ENCODE results near the gene ZSWIM1. TPM values are rescaled to one million over a fixed set of nuclear protein-coding genes. Genes with fewer than 3 reads are reported as not detected.
A peak's percentile ranks its signal among the peaks of the same experiment; 100 is the strongest.

The ZSWIM1 gene
- total RNA-seq = 11.9 TPM
- long read RNA-seq = 0 reads

DNA sequence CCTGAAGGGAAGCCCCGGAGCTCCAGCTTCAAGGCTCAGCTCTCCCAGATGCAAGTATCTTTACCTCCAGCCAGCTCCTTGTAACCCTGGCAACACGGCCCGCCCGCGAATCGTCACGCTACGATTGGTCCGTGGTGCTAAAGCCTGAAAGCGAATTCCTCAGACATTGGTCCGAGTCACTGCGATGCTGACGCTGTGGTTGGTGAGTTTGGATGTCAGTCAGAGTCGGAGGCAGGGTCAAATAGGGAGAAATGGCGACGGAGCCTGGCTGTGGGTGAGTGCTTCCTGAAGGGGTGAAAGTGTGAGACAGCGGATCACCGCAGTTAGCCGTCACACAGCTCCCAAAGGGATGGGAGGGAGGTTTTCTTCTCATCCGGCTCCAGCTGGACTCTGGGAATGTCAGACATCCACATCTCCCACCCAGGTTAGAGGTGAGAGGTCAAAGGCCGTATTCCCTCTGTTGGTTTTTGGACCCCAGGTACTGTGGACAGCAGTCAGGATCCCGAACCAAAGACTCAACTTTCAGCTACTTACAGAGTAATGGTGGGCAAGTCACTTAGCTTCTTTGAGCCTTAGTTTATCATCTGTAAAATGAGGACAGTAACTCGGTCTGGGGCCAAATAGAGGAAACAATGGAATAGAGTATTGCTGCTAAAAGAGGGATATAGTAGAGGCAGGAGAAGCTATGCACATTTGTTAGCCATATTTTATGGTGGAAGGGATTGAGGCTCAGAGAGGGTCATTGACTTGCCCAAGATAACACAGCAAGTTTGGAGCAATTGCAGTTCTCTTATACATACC is at the start of gene ZSWIM1:
ZSWIM1 (plus strand) TSS at position 240 of the 801 bp plus-strand sequence. CDS start 1,366 bp downstream, outside the sequence.
- ATAC-seq (peak; percentile 95), DNase-seq (peak; percentile 99)
- intact Hi-C loops (cut with micrococcal nuclease) = no loop called here

DNA sequence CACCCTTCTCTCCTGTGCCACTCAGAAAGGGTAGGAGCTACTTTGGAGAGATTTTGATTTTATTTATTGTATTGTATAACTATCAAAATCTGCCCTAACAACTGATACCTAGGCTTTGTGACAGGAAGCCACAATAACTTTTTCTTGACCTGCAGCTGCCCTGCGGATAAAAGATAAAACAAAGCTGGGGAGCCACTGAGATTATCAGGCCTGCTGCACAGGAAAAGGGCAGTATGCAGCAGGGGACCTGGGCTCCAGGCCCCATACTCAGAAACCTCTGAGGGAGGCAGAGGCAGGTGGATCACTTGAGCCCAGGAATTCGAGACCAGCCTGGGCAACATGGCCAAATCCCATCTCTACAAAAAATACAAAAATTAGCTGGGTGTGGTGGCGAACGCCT is 48.4 kb upstream of the ZSWIM1 start:
- ATAC-seq = no peak
- intact Hi-C loops (cut with micrococcal nuclease) = no loop called here
- DNase-seq = no peak

DNA sequence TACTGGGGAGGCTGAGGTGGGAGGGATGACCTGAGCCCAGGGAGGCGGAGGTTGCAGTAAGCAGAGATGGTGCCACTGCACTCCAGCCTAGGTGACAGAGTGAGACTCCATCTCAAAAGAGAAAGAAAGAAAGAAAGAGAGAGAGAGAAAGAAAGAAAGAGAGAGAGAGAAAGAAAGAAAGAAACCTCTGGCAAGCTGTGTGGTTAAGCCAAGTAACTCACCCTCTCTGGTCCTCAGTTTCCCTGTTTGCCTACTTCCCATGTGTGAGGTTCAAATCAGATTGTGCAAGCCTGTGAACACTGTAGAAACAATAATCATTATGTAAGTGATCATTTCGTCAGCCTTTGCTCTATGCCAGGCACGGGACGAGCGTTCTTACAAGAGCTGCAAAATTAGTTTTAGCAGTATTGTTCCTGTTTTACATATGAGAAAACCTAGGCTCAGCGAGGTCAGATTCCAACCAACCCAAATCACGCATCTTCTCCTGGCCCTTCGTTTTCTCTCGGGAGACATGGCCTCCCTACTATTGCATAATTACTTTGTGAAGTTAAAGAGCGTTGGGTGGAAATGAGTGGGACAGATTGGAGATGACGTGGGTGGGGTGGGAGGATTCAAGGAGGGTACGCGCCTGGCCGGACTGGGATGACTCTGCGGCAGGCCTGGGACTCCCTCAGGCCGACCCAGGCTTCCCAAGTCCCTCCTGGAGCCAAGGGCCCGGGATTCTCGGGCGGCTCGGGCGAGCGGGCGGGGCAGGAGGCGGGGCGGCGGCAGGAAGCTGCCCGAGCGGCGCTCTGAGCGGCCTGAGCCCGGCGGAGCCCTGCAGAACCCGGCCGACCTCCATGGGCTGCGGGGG is 47.8 kb upstream of the ZSWIM1 start, which contains the start of gene SNX21:
SNX21 (plus strand) TSS at position 770 of the 853 bp plus-strand sequence. CDS start 121 bp downstream, outside the sequence.
- DNase-seq = peak; percentile 92
- intact Hi-C loops (cut with micrococcal nuclease) = no loop called here
- peak; percentile 89 for ATAC-seq

DNA sequence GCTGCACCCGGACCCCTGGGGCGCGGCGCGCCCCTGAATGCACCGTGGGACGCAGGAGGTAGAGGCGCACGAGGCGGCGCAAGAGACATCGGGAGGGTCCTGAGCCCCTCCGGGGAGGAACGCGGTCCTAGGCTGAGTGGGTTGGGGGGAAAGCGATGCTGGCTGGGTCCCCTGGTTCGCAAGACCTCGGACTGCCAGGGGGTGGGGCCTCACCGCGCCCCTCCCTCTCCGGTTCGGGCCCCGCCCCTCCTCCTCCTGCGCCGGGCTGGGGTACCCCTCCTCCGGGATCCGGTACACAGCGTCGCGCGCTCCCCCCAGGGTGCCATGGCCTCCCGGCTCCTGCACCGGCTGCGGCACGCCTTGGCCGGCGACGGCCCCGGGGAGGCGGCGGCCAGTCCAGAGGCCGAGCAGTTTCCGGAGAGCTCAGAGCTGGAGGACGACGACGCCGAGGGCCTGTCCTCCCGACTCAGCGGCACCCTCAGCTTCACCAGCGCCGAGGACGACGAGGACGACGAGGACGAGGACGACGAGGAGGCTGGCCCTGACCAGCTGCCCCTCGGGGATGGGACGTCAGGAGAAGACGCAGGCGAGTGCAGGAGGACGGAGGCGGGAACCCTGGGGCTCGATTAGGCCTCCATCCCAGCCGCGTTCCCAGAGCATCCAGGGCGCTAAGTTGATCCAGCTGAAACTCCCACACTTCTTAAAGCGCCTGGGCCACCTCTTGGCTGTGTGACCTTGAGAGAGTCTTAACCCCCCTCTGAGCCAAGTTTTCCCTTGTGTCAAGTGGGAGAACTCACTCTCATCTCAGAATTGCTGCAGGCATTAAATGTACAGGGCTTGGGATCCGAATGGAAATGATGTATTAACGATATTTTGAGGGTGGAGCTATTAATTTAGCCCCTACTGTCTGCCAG is 46.9 kb upstream of the ZSWIM1 start:
- DNase-seq (peak; percentile 88), ATAC-seq (peak; percentile 88)
- intact Hi-C loops (cut with micrococcal nuclease) = no loop called here

DNA sequence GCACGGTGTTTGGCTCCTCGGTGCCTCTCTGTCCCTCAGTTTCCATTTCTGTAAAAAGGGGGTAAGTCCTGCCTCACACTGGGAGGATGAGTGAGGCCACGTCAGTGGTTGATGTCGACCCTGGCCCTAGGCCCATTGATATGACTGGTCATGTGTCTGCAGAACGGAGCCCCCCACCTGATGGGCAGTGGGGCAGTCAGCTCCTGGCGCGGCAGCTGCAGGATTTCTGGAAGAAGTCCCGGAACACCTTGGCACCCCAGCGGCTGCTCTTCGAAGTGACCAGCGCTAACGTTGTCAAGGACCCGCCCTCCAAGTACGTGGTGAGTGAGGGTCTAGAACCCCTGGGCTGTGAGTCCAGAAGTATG is 46.2 kb upstream of the ZSWIM1 start:
- intact Hi-C loops (cut with micrococcal nuclease) = no loop called here

DNA sequence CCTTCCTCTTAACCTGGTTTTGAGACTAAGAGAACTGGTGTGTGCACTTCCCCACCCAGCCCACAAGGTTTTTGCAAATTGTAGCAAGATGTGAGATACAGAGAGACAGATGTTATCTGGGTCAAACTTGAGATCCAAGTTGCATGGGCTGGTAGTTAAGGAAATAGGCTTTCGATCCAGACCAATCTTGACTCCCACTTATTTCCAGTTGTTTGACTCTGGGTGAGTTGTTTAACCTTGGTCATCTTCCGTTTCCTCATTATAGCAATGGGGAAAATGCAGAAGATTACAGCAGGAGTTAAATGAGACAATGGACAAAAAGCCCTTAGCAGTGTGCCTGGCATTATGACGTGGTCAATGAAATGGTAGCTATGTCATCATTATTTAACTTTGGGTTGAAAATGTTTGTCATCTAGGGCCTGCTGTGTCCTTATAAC is 45.7 kb upstream of the ZSWIM1 start:
- DNase-seq (no peak), ATAC-seq (no peak)
- intact Hi-C loops (cut with micrococcal nuclease) = no loop called here

More for the DNA sequence above, 46.2 kb upstream of the ZSWIM1 start:
- ATAC-seq = no peak
- peak; percentile 43 for DNase-seq

DNA sequence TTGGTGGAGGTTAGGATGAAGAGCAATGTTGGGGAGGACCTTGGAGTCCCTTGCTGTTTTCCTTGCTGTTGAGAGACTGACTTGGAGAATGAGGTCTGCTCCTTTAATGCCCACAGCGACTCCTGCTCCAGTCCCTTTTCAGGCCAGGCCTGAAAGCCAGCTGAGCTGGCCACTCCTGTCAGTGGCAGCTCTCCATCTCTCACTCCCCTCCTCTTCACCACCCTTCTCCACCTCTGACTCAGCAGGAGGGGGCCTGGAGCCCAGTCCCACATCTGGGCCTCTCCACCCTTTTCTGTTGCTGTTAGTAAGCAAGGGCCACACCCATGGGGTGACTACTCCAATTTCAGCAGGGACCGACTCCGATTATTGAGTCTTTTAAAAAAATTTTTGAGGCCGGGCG is 45.2 kb upstream of the ZSWIM1 start:
- intact Hi-C loops (cut with micrococcal nuclease) = no loop called here
- ATAC-seq (peak; percentile 36), DNase-seq (peak; percentile 64)

DNA sequence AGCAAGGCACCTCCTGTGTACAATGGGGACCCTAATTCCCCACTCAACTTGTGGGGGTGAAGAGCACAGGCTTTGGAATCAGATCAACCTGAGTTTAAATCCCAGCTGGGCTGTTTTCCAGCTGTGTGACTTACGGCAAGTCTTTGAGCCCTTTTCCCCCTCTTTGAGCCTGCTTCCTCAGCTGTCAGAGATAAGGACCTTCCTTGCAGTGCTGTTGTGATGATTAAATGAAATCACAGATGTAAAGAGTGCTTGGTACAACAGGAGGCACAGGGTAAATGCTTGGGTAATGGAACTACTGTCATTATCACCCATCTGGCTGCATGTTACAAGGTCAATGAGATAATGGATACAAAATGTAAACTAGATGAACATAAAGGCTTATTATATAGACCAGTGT is 44.2 kb upstream of the ZSWIM1 start:
- DNase-seq = no peak
- ATAC-seq = no peak
- intact Hi-C loops (cut with micrococcal nuclease) = no loop called here

DNA sequence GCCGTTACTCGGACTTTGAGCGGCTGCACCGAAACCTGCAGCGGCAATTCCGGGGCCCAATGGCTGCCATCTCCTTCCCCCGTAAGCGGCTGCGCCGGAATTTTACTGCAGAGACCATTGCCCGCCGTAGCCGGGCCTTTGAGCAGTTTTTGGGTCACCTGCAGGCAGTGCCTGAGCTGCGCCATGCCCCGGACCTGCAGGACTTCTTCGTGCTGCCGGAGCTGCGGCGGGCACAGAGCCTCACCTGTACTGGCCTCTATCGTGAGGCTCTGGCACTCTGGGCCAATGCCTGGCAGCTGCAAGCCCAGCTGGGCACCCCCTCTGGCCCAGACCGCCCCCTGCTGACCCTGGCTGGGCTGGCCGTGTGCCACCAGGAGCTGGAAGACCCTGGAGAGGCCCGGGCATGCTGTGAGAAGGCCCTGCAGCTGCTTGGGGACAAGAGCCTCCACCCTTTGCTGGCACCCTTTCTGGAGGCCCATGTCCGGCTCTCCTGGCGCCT is 40.3 kb upstream of the ZSWIM1 start:
- intact Hi-C loops (cut with micrococcal nuclease) = no loop called here
- ATAC-seq (no peak), DNase-seq (no peak)

DNA sequence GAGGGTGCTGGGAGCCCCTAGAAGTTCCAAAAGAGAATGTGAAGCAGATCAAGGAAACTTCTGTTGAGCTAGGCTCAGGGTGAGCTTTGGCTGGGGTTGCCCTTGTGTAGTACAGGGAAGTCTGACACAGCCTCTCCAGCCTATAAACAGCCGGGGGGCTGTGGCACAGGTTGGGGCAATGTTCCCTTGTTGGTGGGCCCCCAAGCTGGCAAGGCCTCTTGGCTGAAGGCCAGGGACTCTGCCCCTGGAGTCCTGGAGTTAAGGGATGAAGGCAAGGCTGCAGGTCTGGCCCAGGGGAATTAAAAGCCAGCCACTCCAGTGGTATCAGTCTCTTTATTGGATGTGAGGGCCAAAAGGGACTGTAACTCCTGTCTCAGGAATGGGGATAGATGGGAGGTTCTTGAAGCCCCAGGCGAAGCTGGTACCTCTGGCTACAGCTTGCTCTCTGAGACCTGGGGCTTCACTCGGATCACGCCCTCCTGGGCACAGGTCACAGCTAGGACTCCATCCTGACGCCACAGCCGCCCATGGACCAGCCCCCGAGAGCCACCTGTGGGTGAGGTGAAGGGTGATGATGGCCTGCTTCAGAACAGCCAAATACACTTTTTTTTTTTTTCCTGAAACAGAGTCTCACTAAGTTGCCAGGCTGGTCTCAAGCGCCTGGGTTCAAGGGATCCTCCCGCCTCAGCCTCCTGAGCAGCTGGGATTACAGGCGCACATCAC is 39.5 kb upstream of the ZSWIM1 start:
- intact Hi-C loops (cut with micrococcal nuclease) = no loop called here
- DNase-seq = no peak
- peak; percentile 4 for ATAC-seq

DNA sequence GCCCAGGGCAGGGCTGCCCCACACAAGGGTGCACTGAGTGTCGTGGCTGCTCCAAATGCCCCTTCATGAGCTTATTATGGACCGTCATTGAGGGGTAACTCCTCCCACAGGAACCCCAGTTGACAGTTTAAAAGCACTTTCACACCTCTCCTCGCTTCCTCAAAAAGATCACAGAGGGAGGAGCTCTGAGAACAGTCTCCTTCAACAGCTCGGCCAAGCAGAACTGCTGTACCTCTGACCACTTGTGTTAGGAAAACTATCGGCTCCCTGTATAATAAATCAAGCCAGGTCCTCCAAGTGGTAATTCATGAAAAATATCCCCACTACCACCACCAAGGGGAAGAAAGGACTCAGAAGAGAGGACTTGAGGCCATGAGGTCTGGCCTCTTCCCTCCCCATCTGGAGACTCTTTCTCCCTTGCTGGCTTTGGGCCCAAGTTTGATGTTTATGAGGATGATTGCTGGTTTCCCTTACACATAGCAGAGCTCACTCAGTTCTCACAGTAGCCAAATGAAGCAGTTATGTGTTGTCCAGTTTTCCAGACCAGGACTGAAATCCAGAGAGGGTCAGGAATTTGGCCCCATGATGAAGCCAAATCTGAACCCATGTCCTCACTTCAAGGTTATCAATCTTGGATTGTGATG is 38.7 kb upstream of the ZSWIM1 start:
- DNase-seq = no peak
- ATAC-seq = peak; percentile 39
- intact Hi-C loops (cut with micrococcal nuclease) = no loop called here

DNA sequence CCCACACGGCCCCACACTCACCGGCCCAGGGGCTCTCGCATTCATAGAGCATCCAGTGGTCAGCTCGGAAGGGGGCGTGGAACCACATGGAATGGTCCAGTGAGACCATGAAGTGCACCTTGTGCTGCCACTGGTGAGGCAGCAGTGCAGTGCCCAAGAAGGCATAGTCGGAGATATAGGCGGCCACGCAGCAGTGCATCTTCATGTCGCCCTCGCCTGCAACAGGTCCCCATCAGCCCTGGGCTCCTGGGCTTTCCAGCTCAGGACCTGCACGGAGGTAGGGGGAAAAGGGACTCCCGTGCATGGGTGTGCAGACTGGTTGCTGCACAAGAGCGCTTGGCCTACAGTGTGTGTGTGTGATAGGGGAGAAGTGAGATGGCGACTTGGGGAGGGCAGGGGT is 37.5 kb upstream of the ZSWIM1 start:
- no peak for ATAC-seq
- no peak for DNase-seq
- intact Hi-C loops (cut with micrococcal nuclease) = no loop called here

DNA sequence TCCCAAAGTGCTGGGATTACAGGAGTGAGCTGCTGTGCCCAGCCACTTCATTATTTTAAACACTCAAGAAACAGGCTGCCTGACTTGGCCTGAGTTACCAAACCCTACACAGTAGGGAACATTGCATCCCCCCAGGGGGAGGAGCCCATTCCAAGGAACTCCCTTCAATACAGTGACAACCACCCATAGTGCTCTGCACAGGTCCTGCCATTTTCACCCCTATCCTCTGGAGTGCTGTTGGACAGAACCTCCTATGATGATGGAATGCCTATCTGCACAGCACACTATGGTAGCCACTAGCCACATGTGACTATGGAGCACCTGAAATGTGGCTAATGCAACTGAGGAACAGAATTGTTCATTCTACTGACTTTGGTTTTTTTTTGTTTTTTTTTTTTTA is 35.6 kb upstream of the ZSWIM1 start:
- intact Hi-C loops (cut with micrococcal nuclease) = no loop called here
- no peak for DNase-seq
- no peak for ATAC-seq

DNA sequence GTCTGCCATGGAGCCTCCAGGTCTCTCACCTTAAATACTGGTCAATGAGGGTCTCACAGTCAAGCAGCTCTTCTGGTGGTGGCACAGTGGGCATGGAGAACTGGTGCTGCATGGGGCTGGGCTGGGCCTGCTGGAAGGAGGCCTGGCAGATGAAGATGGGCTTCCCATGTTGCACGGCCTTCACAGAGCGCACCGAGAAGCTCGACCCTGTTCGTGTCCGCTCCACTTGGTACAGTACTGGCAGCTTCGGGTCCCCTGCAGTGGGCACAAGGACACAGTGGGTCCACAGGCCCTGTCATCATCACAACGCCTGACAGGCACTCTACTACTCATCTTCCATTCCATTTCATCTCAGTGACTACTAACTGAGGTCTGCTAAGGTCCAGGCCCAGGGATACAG is 32.6 kb upstream of the ZSWIM1 start:
- no peak for ATAC-seq

DNA sequence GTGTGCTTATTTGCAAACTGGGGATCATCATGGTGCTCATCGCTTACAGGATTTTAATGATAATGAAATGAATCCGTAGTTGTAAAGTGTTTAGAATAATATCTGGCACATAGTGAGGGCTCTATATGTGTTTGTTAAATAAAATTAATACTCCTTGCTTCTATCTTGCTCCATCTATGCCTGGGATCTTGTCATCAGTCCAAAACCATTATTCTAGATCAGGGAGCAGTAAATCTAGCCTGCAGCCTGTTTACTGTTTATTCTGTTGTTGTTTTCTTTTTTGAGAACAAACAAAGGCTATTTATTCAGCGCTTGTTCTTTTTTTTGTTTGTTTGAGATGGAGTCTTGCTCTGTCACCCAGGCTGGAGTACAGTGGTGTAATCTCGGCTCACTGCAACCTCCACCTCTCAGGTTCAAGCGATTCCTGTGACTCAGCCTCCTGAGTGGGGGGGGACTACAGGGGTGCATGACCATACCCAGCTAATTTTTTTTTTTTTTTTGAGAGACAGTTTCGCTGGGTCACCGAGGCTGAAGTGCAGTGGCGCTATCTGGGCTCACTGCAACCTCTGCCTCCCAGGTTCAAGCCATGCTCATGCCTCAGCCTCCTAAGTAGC is 32.0 kb upstream of the ZSWIM1 start:
- intact Hi-C loops (cut with micrococcal nuclease) = no loop called here
- ATAC-seq (no peak), DNase-seq (no peak)

More for the DNA sequence above, 32.6 kb upstream of the ZSWIM1 start:
- intact Hi-C loops (cut with micrococcal nuclease) = no loop called here
- DNase-seq = no peak

DNA sequence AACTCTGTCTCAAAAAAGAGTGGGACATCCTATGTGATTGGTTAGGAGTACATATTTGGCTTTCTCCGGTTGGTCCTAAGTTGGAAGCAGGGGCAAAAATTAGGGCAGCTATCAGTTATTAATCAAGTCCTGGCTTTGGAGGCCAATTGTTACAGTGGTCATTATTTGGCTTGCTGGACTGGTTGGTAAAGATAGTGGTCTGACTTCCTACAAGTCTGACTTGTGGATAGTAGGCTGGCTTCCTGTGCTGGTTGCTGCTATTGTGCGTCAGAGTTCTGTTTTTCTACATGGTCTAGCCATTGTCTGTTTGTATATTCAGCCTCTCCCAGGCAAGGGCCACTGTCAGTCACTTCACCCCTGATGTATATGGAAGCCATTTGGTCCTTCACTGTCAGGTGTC is 30.8 kb upstream of the ZSWIM1 start:
- ATAC-seq = no peak
- intact Hi-C loops (cut with micrococcal nuclease) = no loop called here
- DNase-seq = no peak

DNA sequence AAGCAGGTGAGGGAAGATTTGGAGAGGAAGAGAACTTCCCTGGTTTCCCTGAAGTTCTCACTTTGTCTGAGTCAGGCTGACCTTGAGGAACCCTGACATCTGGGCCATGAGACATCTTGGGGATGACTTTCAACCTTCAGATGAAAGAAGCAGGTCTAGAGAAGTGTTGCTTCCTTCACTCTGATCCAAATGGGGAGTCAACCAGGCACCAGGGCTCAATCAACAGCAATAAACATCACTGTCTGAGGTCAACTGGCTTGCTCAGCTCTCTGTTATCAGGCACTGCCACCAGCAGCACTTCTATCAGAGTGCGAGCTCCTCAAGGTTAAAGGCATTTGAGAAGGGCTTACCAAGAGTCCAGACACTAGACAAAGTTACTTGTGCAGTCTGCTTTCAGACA is 30.1 kb upstream of the ZSWIM1 start:
- intact Hi-C loops (cut with micrococcal nuclease) = no loop called here
- ATAC-seq (peak; percentile 61), DNase-seq (no peak)

DNA sequence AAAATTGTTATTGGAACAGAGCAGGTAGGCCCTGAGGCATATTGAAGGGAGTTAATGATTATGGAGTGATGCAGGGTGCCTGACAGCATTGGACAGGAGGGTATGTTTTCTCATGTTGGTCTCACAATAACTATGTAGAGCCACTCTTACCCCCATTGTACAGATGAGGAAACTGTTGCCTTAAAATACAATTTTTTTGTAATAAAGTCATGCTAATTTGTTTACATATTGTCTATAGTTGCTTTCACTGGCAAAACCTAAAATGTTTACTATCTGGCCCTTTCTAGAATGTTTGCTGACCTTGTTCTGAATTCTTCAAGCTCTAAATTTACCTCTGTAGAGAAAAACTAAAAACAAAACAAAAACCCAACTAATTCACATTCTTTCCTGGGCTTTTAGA is 29.5 kb upstream of the ZSWIM1 start:
- no peak for DNase-seq
- intact Hi-C loops (cut with micrococcal nuclease) = no loop called here
- no peak for ATAC-seq

All from left ventricle myocardium superior (tissue), 1 donor.